ENCODE results near the gene OPCML.

Gene OPCML

GRCh38 chr11:133238495-133238894 lies 293.8 kb downstream of the OPCML start:
- DNase-seq (ENCODE audit: low read depth in 2 of 2, low spot score in 1 of 2), result no peak

GRCh38 chr11:133238027-133238426 lies 294.3 kb downstream of the OPCML start:
- no peak for DNase-seq (ENCODE audit: low read depth in 2 of 2, low spot score in 1 of 2)

- no peak for DNase-seq (ENCODE audit: low read depth in 2 of 2, low spot score in 1 of 2)
These were observed 296.9 kb downstream of the OPCML start for GRCh38 chr11:133235381-133235780.

- DNase-seq (ENCODE audit: low read depth in 2 of 2, low spot score in 1 of 2), result no peak
These were observed 297.4 kb downstream of the OPCML start for GRCh38 chr11:133234883-133235282.

- DNase-seq (ENCODE audit: low read depth in 2 of 2, low spot score in 1 of 2), result no peak
These were observed 299.6 kb downstream of the OPCML start for GRCh38 chr11:133232665-133233064.

GRCh38 chr11:133230431-133230830 lies 301.9 kb downstream of the OPCML start:
- no peak for DNase-seq (ENCODE audit: low read depth in 2 of 2, low spot score in 1 of 2)

- no peak for DNase-seq (ENCODE audit: low read depth in 2 of 2, low spot score in 1 of 2)
These were observed 303.6 kb downstream of the OPCML start for GRCh38 chr11:133228471-133229329.

- DNase-seq (ENCODE audit: low read depth in 2 of 2, low spot score in 1 of 2), result no peak
These were observed 304.6 kb downstream of the OPCML start for GRCh38 chr11:133227632-133228111.

- no peak for DNase-seq (ENCODE audit: low read depth in 2 of 2, low spot score in 1 of 2)
These were observed 308.0 kb downstream of the OPCML start for GRCh38 chr11:133224271-133224670.

GRCh38 chr11:133222425-133223330 lies 309.6 kb downstream of the OPCML start:
- DNase-seq (ENCODE audit: low read depth in 2 of 2, low spot score in 1 of 2), result no peak

- no peak for DNase-seq (ENCODE audit: low read depth in 2 of 2, low spot score in 1 of 2)
These were observed 312.8 kb downstream of the OPCML start for GRCh38 chr11:133219543-133219942.

GRCh38 chr11:133216813-133217212 lies 315.5 kb downstream of the OPCML start:
- no peak for DNase-seq (ENCODE audit: low read depth in 2 of 2, low spot score in 1 of 2)

- DNase-seq (ENCODE audit: low read depth in 2 of 2, low spot score in 1 of 2), result no peak
These were observed 316.6 kb downstream of the OPCML start for GRCh38 chr11:133215596-133216230.

- DNase-seq (ENCODE audit: low read depth in 2 of 2, low spot score in 1 of 2), result no peak
These were observed 317.7 kb downstream of the OPCML start for GRCh38 chr11:133214646-133215045.

- no peak for DNase-seq (ENCODE audit: low read depth in 2 of 2, low spot score in 1 of 2)
These were observed 320.1 kb downstream of the OPCML start for GRCh38 chr11:133212201-133212600.

- DNase-seq (ENCODE audit: low read depth in 2 of 2, low spot score in 1 of 2), result no peak
These were observed 324.3 kb downstream of the OPCML start for GRCh38 chr11:133207995-133208394.

GRCh38 chr11:133206313-133207005 lies 325.8 kb downstream of the OPCML start:
- DNase-seq (ENCODE audit: low read depth in 2 of 2, low spot score in 1 of 2), result no peak

GRCh38 chr11:133204158-133204557 lies 328.1 kb downstream of the OPCML start:
- DNase-seq (ENCODE audit: low read depth in 2 of 2, low spot score in 1 of 2), result no peak

- no peak for DNase-seq (ENCODE audit: low read depth in 2 of 2, low spot score in 1 of 2)
These were observed 329.5 kb downstream of the OPCML start for GRCh38 chr11:133202816-133203215.

GRCh38 chr11:133198438-133198837 lies 333.9 kb downstream of the OPCML start:
- no peak for DNase-seq (ENCODE audit: low read depth in 2 of 2, low spot score in 1 of 2)

- no peak for DNase-seq (ENCODE audit: low read depth in 2 of 2, low spot score in 1 of 2)
These were observed 334.9 kb downstream of the OPCML start for GRCh38 chr11:133197425-133197824.

Data from stimulated activated CD8-positive, alpha-beta memory T cell treated with anti-CD3 and anti-CD28 coated beads, Interleukin-4, amount 100 ng/mL, for 1 hour (primary cell).